K562 (cell line): Measurements from ENCODE around the gene TAS1R3. TPM values are rescaled to one million over a fixed set of nuclear protein-coding genes. Genes with fewer than 3 reads are reported as not detected.

Source experiments
- CHD7 ChIP-seq: fragments of 200-600 bp; sonication (generic); IDR thresholded peaks from one replicate; pipeline ENCODE4 v1.6.1; 2012; ENCODE audit warnings: mild to moderate bottlenecking, low read depth, low read length, inconsistent platforms
- KDM5B ChIP-seq: fragments of 200-600 bp; sonication (generic); IDR thresholded peaks from 2 replicates; pipeline ENCODE4 v1.6.1; 2012; ENCODE audit warnings: low read depth, mild to moderate bottlenecking, moderate library complexity, low read length, control low read depth, inconsistent platforms; ENCODE audit not compliant: insufficient replicate concordance
- RBFOX2 ChIP-seq: fragments of 200-400 bp; formaldehyde crosslinking; IDR thresholded peaks from 2 replicates; pipeline ENCODE4 v1.6.1; 2017; ENCODE audit warnings: low read depth, mild to moderate bottlenecking, low read length, moderate library complexity
- TEAD1 ChIP-seq, 2 experiments: fragments of 450-650 bp in 1 of 2; sonication (generic) in 1 of 2; formaldehyde crosslinking; IDR thresholded peaks; 2 replicates each; pipeline versions ENCODE4 v1.4.0 to v1.8.0; 2020 to 2022; ENCODE audit warnings: mild to moderate bottlenecking in 2 of 2, missing genetic modification reagents in 1 of 2
- ZMIZ1 ChIP-seq, 2 experiments: fragments of 150-350 bp in 1 of 2; IDR thresholded peaks; 2 replicates each; pipeline ENCODE4 v1.6.1; 2012 to 2016; ENCODE audit warnings: low read depth in 2 of 2, low read length in 2 of 2, mild to moderate bottlenecking in 1 of 2, moderate library complexity in 1 of 2
- ZNF282 ChIP-seq: sonication (generic); formaldehyde crosslinking; IDR thresholded peaks from 2 replicates; pipeline ENCODE4 v1.8.1; 2023; ENCODE audit warnings: missing genetic modification reagents
- ZNF3 ChIP-seq: fragments of 250-450 bp; sonication (Bioruptor Pico); IDR thresholded peaks from 2 replicates; pipeline ENCODE4 v1.5.0; 2021; ENCODE audit warnings: mild to moderate bottlenecking, moderate library complexity
- ZNF830 ChIP-seq: fragments of 250-450 bp; sonication (Bioruptor Pico); IDR thresholded peaks from 2 replicates; pipeline ENCODE4 v1.5.0; 2021; ENCODE audit warnings: mild to moderate bottlenecking
- polyA plus RNA-seq, 8 experiments: library from polyadenylated mRNA; depleted of rRNA in 4 of 8; stranded (reverse) in 5 of 8; unstranded in 3 of 8; fragments of >200 nt; fragmentation: Nextera tagmentation in 2 of 8; fragmentation: Illumina TruSeq in 1 of 8; extraction: Ambion mirVana in 2 of 8; extraction: Trizol in 1 of 8; gene quantifications; 2 replicates each; pipeline versions ENCODE4 v1.2.1 to v1.2.3, GENCODE V29; 2011 to 2014; ENCODE audit warnings: inconsistent platforms in 1 of 8, missing spikeins in 1 of 8
- total RNA-seq, 7 experiments: library from RNA; depleted of rRNA in 6 of 7; stranded (reverse); fragments of >200 nt in 6 of 7; fragmentation: Illumina TruSeq in 2 of 7; extraction: Trizol in 2 of 7; gene quantifications; 2 replicates each; pipeline versions ENCODE4 v1.2.1 to v1.2.3, GENCODE V29; 2011 to 2021; ENCODE audit warnings: low replicate concordance in 1 of 7
- TF ChIP-seq, protein P1 (sequence below), 2 experiments: fragments of 450-650 bp; IDR thresholded peaks; 2 replicates each; pipeline ENCODE4 v1.6.1; 2016

Gene TAS1R3
- total and polyA plus RNA-seq, 9 of the 15 experiments (the other 6 are each of a cell fraction or from before 2014, with no cell fraction given) = 0.07 to 0.13 TPM; not detected in 7

GRCh38 chr1:1324524-1325287 lies 6.4 kb upstream of the TAS1R3 start, which contains the start of the genes CPTP and INTS11 (continued):
- TF ChIP-seq ZMIZ1 (IDR thresholded peaks at IDR 0.05; ENCODE audit: low read depth in 2 of 2, low read length in 2 of 2) (no peak), TEAD1 (CRISPR knock-in tag; IDR thresholded peaks at IDR 0.05) (no peak), CHD7 (no peak), ZNF3 (CRISPR knock-in tag) (no peak), RBFOX2 (peak; percentile 82), KDM5B (peak; percentile 68), ZNF282 (0 out of 2 replicates have a peak, but pooled peaks have one; percentile 76), ZNF830 (CRISPR knock-in tag) (no peak)
- TF ChIP-seq, protein P1, sequence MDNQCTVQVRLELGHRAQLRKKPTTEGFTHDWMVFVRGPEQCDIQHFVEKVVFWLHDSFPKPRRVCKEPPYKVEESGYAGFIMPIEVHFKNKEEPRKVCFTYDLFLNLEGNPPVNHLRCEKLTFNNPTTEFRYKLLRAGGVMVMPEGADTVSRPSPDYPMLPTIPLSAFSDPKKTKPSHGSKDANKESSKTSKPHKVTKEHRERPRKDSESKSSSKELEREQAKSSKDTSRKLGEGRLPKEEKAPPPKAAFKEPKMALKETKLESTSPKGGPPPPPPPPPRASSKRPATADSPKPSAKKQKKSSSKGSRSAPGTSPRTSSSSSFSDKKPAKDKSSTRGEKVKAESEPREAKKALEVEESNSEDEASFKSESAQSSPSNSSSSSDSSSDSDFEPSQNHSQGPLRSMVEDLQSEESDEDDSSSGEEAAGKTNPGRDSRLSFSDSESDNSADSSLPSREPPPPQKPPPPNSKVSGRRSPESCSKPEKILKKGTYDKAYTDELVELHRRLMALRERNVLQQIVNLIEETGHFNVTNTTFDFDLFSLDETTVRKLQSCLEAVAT (IDR thresholded peaks at IDR 0.05) = no peak
